Kidney (tissue), 14 donors: ENCODE results near the gene MTRFR. TPM values are rescaled to one million over a fixed set of nuclear protein-coding genes. Genes with fewer than 3 reads are reported as not detected.
A peak's percentile ranks its signal among the peaks of the same experiment; 100 is the strongest.
"Not testable (repeated sequence)": the region's sequence is repeated elsewhere in the genome, so short reads cannot be mapped to it uniquely, and the experiment has no call there.

Source experiments
- DNase-seq, 5 donors: peaks; one replicate each; pipeline ENCODE4 v3.0.0-alpha.2; 2013 to 2020
- FAIRE-seq: peaks from 2 replicates; lab custom pipeline; 2012; peaks lifted over from hg19 to GRCh38; lab: Jason Lieb, UNC
- H3K27ac ChIP-seq, 2 donors: one replicate each; pipeline ENCODE4 v1.7.0; 2013; ENCODE audit warnings: low read depth in 2 of 2, low read length in 2 of 2, inconsistent platforms in 1 of 2
- H3K27me3 ChIP-seq: one replicate; pipeline ENCODE4 v1.7.1; 2013; ENCODE audit warnings: low read length, inconsistent platforms; ENCODE audit not compliant: control insufficient read depth, insufficient read depth
- H3K36me3 ChIP-seq, 3 donors: one replicate each; pipeline versions ENCODE4 v1.7.0 to v1.7.1; 2013; ENCODE audit warnings: low read length in 3 of 3, control low read depth in 1 of 3, inconsistent platforms in 1 of 3; ENCODE audit not compliant: insufficient read depth in 3 of 3, control insufficient read depth in 2 of 3
- H3K4me1 ChIP-seq, 3 donors: one replicate each; pipeline versions ENCODE4 v1.7.0 to v1.7.1; 2013; ENCODE audit warnings: low read length in 3 of 3, inconsistent platforms in 1 of 3, low read depth in 1 of 3; ENCODE audit not compliant: control insufficient read depth in 2 of 3, insufficient read depth in 2 of 3
- H3K4me3 ChIP-seq, 3 donors: one replicate each; pipeline versions ENCODE4 v1.7.0 to v1.8.1; 2013; ENCODE audit warnings: low read length in 3 of 3, control low read depth in 1 of 3, inconsistent platforms in 1 of 3
- H3K9ac ChIP-seq, 3 donors: one replicate each; pipeline versions ENCODE4 v1.7.0 to v1.7.1; 2013; ENCODE audit warnings: low read length in 3 of 3, control low read depth in 1 of 3, inconsistent platforms in 1 of 3
- H3K9me3 ChIP-seq, 3 donors: one replicate each; pipeline versions ENCODE4 v1.7.0 to v1.7.1; 2013; ENCODE audit warnings: low read length in 3 of 3, control low read depth in 1 of 3, inconsistent platforms in 1 of 3; ENCODE audit not compliant: control insufficient read depth in 2 of 3, insufficient read depth in 1 of 3
- CTCF ChIP-seq: IDR thresholded peaks from 3 replicates; pipeline ENCODE4 v1.5.1; 2012; ENCODE audit warnings: mild to moderate bottlenecking, moderate library complexity, borderline replicate concordance; ENCODE audit not compliant: insufficient read depth; ENCODE audit errors: extremely low read depth
- intact Hi-C: fragments of 100-400 bp; cut with DNase I; formaldehyde crosslinking; loops from one replicate; pipeline ENCODE4 v1.11.1; 2022
- polyA plus RNA-seq: library from polyadenylated mRNA; stranded (reverse); fragments of 350-450 nt; fragmentation: Illumina TruSeq; extraction: RNeasy Lipid Tissue Mini Kit (QIAGEN cat#74804); gene quantifications from one replicate; pipeline ENCODE4 v1.2.3, GENCODE V29; 2014; ENCODE audit warnings: low read depth, low replicate concordance; ENCODE audit not compliant: insufficient read depth
- total RNA-seq: library from RNA; stranded (reverse); fragmentation: NEBNext Ultra II Directional; extraction: Animal tissue kit (Norgen Biotek cat#: 25700); gene quantifications from one replicate; pipeline ENCODE4 v1.2.1, GENCODE V29; 2021
- donor health status: control.
- donor health status: control.
- donor health status: control.
- donor health status: control.
- donor health status: control.
- donor health status: DM: yes; HTN: yes; CAD: no.
- donor health status: Normal renal cell carcinoma (clear cell type).

Gene MTRFR
- total and polyA plus RNA-seq, 2 donors from 2014 or later, result 12.8 to 17.8 TPM

- H3K36me3 ChIP-seq, result peaks cover 0 to 15% (median 3%) of the 10 kb centered on the region in 3 donors
- H3K9ac ChIP-seq, result peak overlapping the region in 1 of 3 donors; percentile 19
- H3K27ac ChIP-seq, result peak overlapping the region; percentile 72 to 85
- DNase-seq (peak in 4 of 5 donors; percentile 42 to 93 (median 68)), FAIRE-seq (no peak)
- H3K9me3 ChIP-seq, result no peaks in the 10 kb centered on the region
- H3K4me3 ChIP-seq, result peak overlapping the region in 1 of 3 donors; percentile 35
- TF ChIP-seq CTCF, result no peak
- no peaks in the 10 kb centered on the region for H3K27me3 ChIP-seq
- intact Hi-C loops, result no loop called here
- H3K4me1 ChIP-seq, result peaks cover 0 to 18% (median 16%) of the 10 kb centered on the region in 3 donors
Measured at GRCh38 chr12:123250471-123251383, 17.5 kb downstream of the MTRFR start.

- Histone ChIP-seq H3K4me1 (peaks cover 0 to 18% (median 16%) of the 10 kb centered on the region in 3 donors), H3K4me3 (peak overlapping the region in 1 of 3 donors; percentile 35), H3K27me3 (no peaks in the 10 kb centered on the region), H3K9me3 (no peaks in the 10 kb centered on the region), H3K9ac (peak overlapping the region in 2 of 3 donors; percentile 19 to 41), H3K27ac (peak overlapping the region; percentile 72 to 85), H3K36me3 (peaks cover 4 to 19% (median 5%) of the 10 kb centered on the region in 3 donors)
- no peak for TF ChIP-seq CTCF
- intact Hi-C loops, result no loop called here
- FAIRE-seq, result no peak
- DNase-seq, result no peak
Measured at GRCh38 chr12:123251403-123252076, 18.3 kb downstream of the MTRFR start.

- H3K9ac ChIP-seq, H3K27me3 ChIP-seq, intact Hi-C loops, H3K9me3 ChIP-seq, FAIRE-seq, H3K4me3 ChIP-seq: not testable (repeated sequence)
- H3K36me3 ChIP-seq, result peaks cover 4 to 19% (median 5%) of the 10 kb centered on the region in 3 donors
- H3K4me1 ChIP-seq, result peaks cover 0 to 18% (median 16%) of the 10 kb centered on the region in 3 donors
- peak overlapping the region in 1 of 2 donors; percentile 72 for H3K27ac ChIP-seq
- peak in 1 of 5 donors; percentile 21 for DNase-seq
Measured at GRCh38 chr12:123252365-123252764, 19.1 kb downstream of the MTRFR start.
